SKM-1 (cell line): Measurements from ENCODE around the gene MYO3A.

Experiments
- DNase-seq: peaks from one replicate; lab custom pipeline; 2025; ENCODE audit not compliant: unreplicated experiment; lab: John Stamatoyannopoulos, UW

The MYO3A gene

GRCh38 chr10:26251925-26252324 is 317.9 kb downstream of the MYO3A start:
- no peak for DNase-seq

- DNase-seq: no peak
Observed at GRCh38 chr10:26254616-26255015, 320.6 kb downstream of the MYO3A start.

GRCh38 chr10:26259341-26259740 is 325.3 kb downstream of the MYO3A start:
- no peak for DNase-seq
